ENCODE measurements around the gene GAL3ST2.
"Not testable (repeated sequence)": the region's sequence is repeated elsewhere in the genome, so short reads cannot be mapped to it uniquely, and the experiment has no call there.

Gene GAL3ST2

DNA sequence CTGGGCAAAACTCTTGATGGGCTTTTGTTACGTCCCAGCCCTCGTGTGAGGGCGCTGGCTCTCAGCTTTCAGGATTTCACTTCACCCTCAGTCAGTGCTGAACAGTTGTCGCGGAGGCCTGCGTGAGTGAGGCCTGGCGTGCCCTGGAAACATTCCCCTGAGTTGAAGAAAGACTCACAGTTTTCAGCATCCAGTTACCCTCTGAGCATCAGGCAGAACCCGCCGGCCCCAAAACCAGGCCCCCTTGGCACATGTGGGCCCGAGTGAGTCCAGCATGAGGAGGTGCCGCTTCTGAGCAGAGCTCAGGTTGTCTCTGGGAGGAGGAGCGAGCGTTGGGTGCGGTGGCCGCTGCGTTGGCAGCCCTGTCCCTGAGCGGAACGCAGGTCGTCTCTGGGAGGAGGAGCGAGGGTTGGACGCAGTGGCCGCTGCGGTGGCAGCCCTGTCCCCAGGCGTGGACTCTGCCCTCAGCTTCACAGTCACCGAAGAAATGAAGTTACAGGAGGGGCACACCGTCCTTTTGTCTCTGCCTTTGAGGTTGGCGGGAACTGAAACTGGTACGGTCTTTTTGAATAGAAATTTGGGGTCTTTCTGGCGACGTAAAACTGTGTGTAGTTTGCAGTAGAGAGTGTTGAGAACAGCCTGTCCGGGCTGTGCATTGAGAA is 32.2 kb downstream of the GAL3ST2 start, which contains the start of gene NEU4:
TSS of gene NEU4 (plus strand) at position 473 of the 662 bp plus-strand sequence. CDS start 5,292 bp downstream, outside the sequence.
- DNase-seq (ENCODE audit: low read depth in 3 of 3) = no peak

GRCh38 chr2:241809383-241810306 is 33.0 kb downstream of the GAL3ST2 start:
- DNase-seq (ENCODE audit: low read depth in 3 of 3) = no peak

DNA sequence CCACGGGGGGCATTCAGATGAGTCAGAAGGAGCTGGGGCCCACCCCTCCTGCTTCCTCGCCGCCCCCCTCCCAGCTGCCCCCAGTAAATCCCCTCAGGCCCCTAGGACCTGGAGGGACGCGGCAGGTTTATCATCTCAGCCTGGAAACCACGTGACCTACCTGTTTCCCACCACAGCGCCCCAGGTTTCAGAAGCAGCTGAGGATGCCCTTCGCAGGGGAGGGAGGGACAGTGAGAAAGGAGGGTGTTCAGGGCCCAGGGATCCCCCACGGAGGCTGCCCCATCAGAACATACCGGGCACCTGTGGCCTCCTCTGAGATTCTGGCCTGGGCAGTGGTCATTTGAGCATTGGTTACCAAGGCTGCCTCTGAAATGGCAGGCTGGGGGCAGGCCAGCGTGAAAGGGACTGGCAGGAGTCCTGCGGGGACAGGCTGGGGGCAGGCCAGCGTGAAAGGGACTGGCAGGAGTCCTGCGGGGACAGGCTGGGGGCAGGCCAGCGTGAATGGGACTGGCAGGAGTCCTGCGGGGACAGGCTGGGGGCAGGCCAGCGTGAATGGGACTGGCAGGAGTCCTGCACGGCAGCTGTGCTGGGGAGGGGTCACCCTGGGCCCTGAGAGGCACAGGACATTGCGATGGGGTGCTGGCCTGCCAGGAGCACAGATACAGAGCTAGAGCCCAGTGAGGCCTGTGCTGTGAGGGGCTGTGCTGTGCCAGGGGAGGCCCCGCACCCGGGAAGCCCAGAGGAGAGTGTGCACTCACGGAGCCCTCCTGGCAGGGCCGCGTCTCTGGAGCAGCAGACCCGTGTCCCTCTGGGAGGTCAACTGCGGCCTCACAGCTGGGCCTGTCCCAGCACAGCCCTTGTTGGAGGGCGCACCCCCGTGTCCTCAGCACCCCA is 33.9 kb downstream of the GAL3ST2 start:
- DNase-seq (ENCODE audit: low read depth in 3 of 3) = no peak

DNA sequence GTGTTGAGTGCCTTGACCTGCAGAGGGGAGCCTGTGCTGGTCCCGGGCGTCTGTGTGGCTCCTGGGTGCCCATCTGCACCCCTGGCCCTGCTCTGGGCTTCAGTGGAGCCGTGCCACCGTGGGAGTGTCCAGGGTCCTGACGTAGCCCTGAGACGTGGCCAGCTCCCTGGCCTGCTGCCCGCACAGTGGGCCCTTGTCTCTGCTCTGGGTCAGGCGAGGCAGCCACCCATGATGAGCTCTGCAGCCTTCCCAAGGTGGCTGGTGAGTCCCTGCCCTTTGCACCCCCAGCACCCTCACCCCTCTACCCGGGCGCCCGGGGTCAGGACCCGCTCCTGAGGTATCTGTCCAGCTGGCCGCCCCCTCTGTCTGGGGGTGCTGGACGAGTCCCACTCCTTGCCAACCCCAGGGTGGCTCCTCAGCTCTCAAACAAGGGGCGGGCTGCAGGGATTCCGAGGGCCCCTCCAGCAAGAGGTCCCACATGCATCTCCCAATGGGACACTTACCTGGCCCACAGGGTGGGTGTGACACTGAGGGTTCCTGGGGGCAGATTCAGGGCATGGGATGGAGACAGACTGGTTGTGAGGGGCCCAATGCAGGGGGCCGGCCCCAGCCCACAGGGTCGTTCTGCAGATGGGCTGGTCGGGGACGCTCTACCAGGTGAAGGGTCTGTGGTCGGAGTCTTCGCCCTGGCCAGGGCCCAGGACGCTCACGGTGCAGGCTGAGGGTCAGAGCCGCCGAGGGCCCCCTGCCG is 34.8 kb downstream of the GAL3ST2 start:
- DNase-seq (ENCODE audit: low read depth in 3 of 3) = no peak

DNA sequence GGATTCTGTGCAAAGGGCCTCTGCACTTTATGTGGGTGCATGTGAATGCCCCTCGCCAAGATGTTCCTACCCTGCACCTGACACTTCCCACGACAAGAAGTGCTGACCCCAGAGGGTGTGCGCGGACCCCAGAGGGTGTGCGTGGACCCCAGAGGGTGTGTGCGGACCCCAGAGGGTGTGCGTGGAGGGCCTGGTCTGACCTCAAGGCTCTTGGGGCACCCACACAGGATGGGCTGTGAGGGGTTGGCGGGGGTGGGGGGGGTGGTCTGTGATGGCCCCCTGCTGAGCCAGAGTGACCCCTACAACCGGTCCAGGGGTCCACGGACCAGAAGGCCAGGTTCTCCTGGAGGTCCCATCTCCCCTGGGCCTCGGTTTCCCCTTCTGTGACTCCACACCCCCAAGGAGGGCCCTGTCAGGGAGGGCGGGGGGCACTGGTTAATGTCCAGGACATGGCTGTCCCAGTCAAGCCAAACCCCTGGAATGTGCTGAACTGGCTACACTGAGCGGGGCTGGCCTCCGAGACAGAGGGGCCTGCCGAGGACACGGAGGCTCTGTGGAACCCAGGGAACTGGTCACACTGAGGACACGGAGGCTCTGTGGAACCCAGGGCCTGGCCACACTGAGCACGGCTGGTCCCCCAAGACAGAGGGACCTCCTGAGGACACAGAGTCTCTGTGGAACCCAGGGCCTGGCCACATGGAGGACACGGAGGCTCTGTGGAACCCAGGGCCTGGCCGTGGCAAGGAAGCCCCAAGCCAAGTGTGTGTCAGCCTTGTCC is 35.5 kb downstream of the GAL3ST2 start:
- no peak for DNase-seq (ENCODE audit: low read depth in 3 of 3)

GRCh38 chr2:241812730-241813643 is 36.4 kb downstream of the GAL3ST2 start:
- no peak for DNase-seq (ENCODE audit: low read depth in 3 of 3)

GRCh38 chr2:241813644-241814392 is 37.2 kb downstream of the GAL3ST2 start:
- DNase-seq (ENCODE audit: low read depth in 3 of 3) = no peak

DNA sequence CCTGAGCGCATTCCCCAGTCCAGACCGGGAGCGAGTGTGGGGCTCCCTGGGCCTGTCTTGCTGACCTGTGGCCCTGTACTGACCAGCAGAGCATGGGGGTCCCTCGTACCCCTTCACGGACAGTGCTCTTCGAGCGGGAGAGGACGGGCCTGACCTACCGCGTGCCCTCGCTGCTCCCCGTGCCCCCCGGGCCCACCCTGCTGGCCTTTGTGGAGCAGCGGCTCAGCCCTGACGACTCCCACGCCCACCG is 37.7 kb downstream of the GAL3ST2 start:
- DNase-seq (ENCODE audit: low read depth in 3 of 3) = no peak

- no peak for DNase-seq (ENCODE audit: low read depth in 3 of 3)
Measured at GRCh38 chr2:241814643-241815476, 38.2 kb downstream of the GAL3ST2 start.

DNA sequence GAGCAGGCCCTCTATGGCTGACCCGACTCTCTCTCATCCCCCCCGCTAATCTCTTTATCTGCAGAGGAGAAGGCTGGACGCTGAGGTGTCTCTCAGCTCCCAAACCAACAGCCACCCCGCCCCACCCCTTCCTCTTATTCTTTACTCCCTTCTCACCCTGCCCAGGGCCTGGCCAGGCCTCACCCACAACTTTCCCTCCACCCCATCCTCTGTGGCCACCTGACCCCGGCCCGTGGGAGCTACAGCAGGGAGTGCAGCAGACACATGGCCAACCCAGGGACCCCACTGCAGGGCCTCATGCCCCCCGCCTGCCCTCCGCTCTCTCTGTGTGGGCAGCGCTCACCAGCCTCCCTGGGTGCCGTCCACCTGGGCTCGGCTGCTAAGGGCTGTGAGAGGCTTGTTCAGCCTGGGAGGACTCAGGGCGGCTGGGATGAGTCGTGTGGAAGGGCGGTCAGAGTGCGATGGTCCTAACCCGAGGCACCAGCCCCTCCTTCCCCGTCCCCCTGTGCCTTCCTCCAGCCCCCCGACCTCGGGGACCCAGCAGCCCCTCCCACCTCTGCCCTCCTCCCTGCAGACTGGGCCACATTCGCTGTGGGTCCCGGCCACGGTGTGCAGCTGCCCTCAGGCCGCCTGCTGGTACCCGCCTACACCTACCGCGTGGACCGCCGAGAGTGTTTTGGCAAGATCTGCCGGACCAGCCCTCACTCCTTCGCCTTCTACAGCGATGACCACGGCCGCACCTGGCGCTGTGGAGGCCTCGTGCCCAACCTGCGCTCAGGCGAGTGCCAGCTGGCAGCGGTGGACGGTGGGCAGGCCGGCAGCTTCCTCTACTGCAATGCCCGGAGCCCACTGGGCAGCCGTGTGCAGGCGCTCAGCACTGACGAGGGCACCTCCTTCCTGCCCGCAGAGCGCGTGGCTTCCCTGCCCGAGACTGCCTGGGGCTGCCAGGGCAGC is 39.1 kb downstream of the GAL3ST2 start:
- no peak for DNase-seq (ENCODE audit: low read depth in 3 of 3)

DNA sequence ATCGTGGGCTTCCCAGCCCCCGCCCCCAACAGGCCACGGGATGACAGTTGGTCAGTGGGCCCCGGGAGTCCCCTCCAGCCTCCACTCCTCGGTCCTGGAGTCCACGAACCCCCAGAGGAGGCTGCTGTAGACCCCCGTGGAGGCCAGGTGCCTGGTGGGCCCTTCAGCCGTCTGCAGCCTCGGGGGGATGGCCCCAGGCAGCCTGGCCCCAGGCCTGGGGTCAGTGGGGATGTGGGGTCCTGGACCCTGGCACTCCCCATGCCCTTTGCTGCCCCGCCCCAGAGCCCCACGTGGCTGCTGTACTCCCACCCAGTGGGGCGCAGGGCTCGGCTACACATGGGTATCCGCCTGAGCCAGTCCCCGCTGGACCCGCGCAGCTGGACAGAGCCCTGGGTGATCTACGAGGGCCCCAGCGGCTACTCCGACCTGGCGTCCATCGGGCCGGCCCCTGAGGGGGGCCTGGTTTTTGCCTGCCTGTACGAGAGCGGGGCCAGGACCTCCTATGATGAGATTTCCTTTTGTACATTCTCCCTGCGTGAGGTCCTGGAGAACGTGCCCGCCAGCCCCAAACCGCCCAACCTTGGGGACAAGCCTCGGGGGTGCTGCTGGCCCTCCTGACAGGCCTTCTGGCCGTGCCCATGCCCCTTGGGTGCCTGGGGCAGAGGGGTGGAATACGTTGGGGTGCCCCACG is 40.0 kb downstream of the GAL3ST2 start:
- no peak for DNase-seq (ENCODE audit: low read depth in 3 of 3)

- DNase-seq (ENCODE audit: low read depth in 3 of 3) = no peak
Measured at GRCh38 chr2:241817126-241817820, 40.7 kb downstream of the GAL3ST2 start.

DNA sequence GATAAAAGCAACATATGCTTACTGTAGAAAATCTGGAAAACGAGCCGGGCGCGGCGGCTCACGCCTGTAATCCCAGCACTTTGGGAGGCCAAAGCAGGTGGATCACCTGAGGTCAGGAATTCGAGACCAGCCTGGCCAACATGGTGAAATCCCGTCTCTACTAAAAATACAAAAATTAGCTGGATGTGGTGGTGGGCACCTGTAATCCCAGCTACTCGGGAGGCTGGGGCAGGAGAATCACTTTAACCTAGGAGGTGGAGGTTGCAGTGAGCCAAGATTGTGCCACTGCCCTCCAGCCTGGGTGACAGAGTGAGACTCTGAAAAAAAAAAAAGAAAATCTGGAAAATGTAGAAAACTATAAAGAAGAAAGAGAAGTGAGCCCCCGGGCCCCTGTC is 41.2 kb downstream of the GAL3ST2 start:
- not testable (repeated sequence) for DNase-seq (ENCODE audit: low read depth in 3 of 3)

- no peak for DNase-seq (ENCODE audit: low read depth in 3 of 3)
Measured at GRCh38 chr2:241818229-241818942, 41.8 kb downstream of the GAL3ST2 start.

- DNase-seq (ENCODE audit: low read depth in 3 of 3) = no peak
Measured at GRCh38 chr2:241818943-241819270, 42.3 kb downstream of the GAL3ST2 start.

Measured in stimulated activated CD4-positive, alpha-beta T cell treated with anti-CD3 and anti-CD28 coated beads, TNF-alpha, amount 100 ng/mL, for 24 hours (primary cell).